Rectal smooth muscle tissue (tissue), 1 donor: ENCODE results near the gene KCNAB1.
"Not testable (repeated sequence)": the region's sequence is repeated elsewhere in the genome, so short reads cannot be mapped to it uniquely, and the experiment has no call there.

Experiments
- H3K27ac ChIP-seq: one replicate; pipeline ENCODE4 v1.7.0; 2013; ENCODE audit warnings: low read depth, low read length, inconsistent platforms
- H3K27me3 ChIP-seq: one replicate; pipeline ENCODE4 v1.7.0; 2013; ENCODE audit warnings: low read length; ENCODE audit not compliant: control insufficient read depth, insufficient read depth
- H3K36me3 ChIP-seq: one replicate; pipeline ENCODE4 v1.7.0; 2013; ENCODE audit warnings: low read length; ENCODE audit not compliant: control insufficient read depth, insufficient read depth
- H3K4me1 ChIP-seq: one replicate; pipeline ENCODE4 v1.7.0; 2013; ENCODE audit warnings: low read length; ENCODE audit not compliant: control insufficient read depth, insufficient read depth
- H3K4me3 ChIP-seq: one replicate; pipeline ENCODE4 v1.7.0; 2013; ENCODE audit warnings: low read length
- H3K9ac ChIP-seq: one replicate; pipeline ENCODE4 v1.7.0; 2013; ENCODE audit warnings: low read length

Gene KCNAB1

GRCh38 chr3:156563900-156564682, 443.7 kb downstream of the KCNAB1 start:
- no peak overlapping the region for H3K4me3 ChIP-seq
- no peaks in the 10 kb centered on the region for H3K27me3 ChIP-seq
- no peak overlapping the region for H3K9ac ChIP-seq
- H3K27ac ChIP-seq: no peak overlapping the region
- no peaks in the 10 kb centered on the region for H3K36me3 ChIP-seq
- no peaks in the 10 kb centered on the region for H3K4me1 ChIP-seq

GRCh38 chr3:156569016-156569415, 448.6 kb downstream of the KCNAB1 start:
- H3K4me1 ChIP-seq, H3K36me3 ChIP-seq, H3K4me3 ChIP-seq, H3K27me3 ChIP-seq, H3K9ac ChIP-seq, H3K27ac ChIP-seq: not testable (repeated sequence)

- H3K27me3 ChIP-seq, H3K27ac ChIP-seq, H3K36me3 ChIP-seq: not testable (repeated sequence)
Measured at GRCh38 chr3:156569881-156570280, 449.5 kb downstream of the KCNAB1 start.

GRCh38 chr3:156575641-156576040, 455.3 kb downstream of the KCNAB1 start:
- Histone ChIP-seq H3K9ac (no peak overlapping the region), H3K27ac (no peak overlapping the region), H3K36me3 (no peaks in the 10 kb centered on the region), H3K4me1 (no peaks in the 10 kb centered on the region), H3K27me3 (peaks cover 2% of the 10 kb centered on the region), H3K4me3 (no peak overlapping the region)

More at GRCh38 chr3:156569881-156570280, 449.5 kb downstream of the KCNAB1 start:
- not testable (repeated sequence) for H3K9ac ChIP-seq, H3K4me1 ChIP-seq, H3K4me3 ChIP-seq

GRCh38 chr3:156576051-156576450, 455.7 kb downstream of the KCNAB1 start:
- Histone ChIP-seq H3K27me3 (peaks cover 2% of the 10 kb centered on the region), H3K27ac (no peak overlapping the region), H3K4me1 (no peaks in the 10 kb centered on the region), H3K9ac (no peak overlapping the region), H3K4me3 (no peak overlapping the region), H3K36me3 (no peaks in the 10 kb centered on the region)

GRCh38 chr3:156576651-156577348, 456.4 kb downstream of the KCNAB1 start:
- Histone ChIP-seq H3K36me3 (no peaks in the 10 kb centered on the region), H3K4me3 (no peak overlapping the region), H3K4me1 (no peaks in the 10 kb centered on the region), H3K27ac (no peak overlapping the region), H3K27me3 (peaks cover 2% of the 10 kb centered on the region), H3K9ac (no peak overlapping the region)

- Histone ChIP-seq H3K9ac (no peak overlapping the region), H3K27ac (no peak overlapping the region), H3K4me3 (no peak overlapping the region), H3K27me3 (peaks cover 2% of the 10 kb centered on the region), H3K36me3 (no peaks in the 10 kb centered on the region), H3K4me1 (no peaks in the 10 kb centered on the region)
Measured at GRCh38 chr3:156577736-156578135, 457.4 kb downstream of the KCNAB1 start.

- H3K27me3 ChIP-seq: no peaks in the 10 kb centered on the region
- H3K4me1 ChIP-seq: no peaks in the 10 kb centered on the region
- no peak overlapping the region for H3K4me3 ChIP-seq
- H3K9ac ChIP-seq: no peak overlapping the region
- H3K36me3 ChIP-seq: no peaks in the 10 kb centered on the region
- H3K27ac ChIP-seq: no peak overlapping the region
Measured at GRCh38 chr3:156579427-156579851, 459.1 kb downstream of the KCNAB1 start.

- Histone ChIP-seq H3K27me3 (no peaks in the 10 kb centered on the region), H3K27ac (no peak overlapping the region), H3K36me3 (no peaks in the 10 kb centered on the region), H3K4me1 (no peaks in the 10 kb centered on the region), H3K4me3 (no peak overlapping the region), H3K9ac (no peak overlapping the region)
Measured at GRCh38 chr3:156581033-156581432, 460.7 kb downstream of the KCNAB1 start.

GRCh38 chr3:156581954-156582353, 461.6 kb downstream of the KCNAB1 start:
- Histone ChIP-seq H3K27ac (no peak overlapping the region), H3K36me3 (no peaks in the 10 kb centered on the region)

GRCh38 chr3:156582532-156583183, 462.3 kb downstream of the KCNAB1 start:
- no peak overlapping the region for H3K4me3 ChIP-seq
- no peaks in the 10 kb centered on the region for H3K27me3 ChIP-seq
- H3K27ac ChIP-seq: no peak overlapping the region
- no peaks in the 10 kb centered on the region for H3K4me1 ChIP-seq
- no peaks in the 10 kb centered on the region for H3K36me3 ChIP-seq
- no peak overlapping the region for H3K9ac ChIP-seq

More at GRCh38 chr3:156581954-156582353, 461.6 kb downstream of the KCNAB1 start:
- Histone ChIP-seq H3K27me3 (no peaks in the 10 kb centered on the region), H3K9ac (no peak overlapping the region), H3K4me1 (no peaks in the 10 kb centered on the region), H3K4me3 (no peak overlapping the region)

- Histone ChIP-seq H3K4me3 (no peak overlapping the region), H3K9ac (no peak overlapping the region), H3K27ac (no peak overlapping the region), H3K27me3 (no peaks in the 10 kb centered on the region), H3K36me3 (no peaks in the 10 kb centered on the region), H3K4me1 (no peaks in the 10 kb centered on the region)
Measured at GRCh38 chr3:156583469-156583868, 463.1 kb downstream of the KCNAB1 start.
